Uterus (tissue), 4 donors: ENCODE results near the gene EPHA2. TPM values are rescaled to one million over a fixed set of nuclear protein-coding genes. Genes with fewer than 3 reads are reported as not detected.

Experiments
- DNase-seq, 2 donors: peaks; one replicate each; pipeline ENCODE4 v3.0.0-alpha.2; 2019 to 2020
- H3K27ac ChIP-seq, 2 donors: fragments of 200-600 bp; sonication (generic); 1 replicate in 1 of 2; 2 replicates in 1 of 2; pipeline ENCODE4 v1.5.1; 2016 to 2018
- H3K27me3 ChIP-seq, 2 donors: fragments of 200-600 bp; sonication (generic); one replicate each; pipeline ENCODE4 v1.5.1; 2018 to 2019; ENCODE audit warnings: control low read depth in 1 of 2
- H3K36me3 ChIP-seq, 2 donors: fragments of 200-600 bp; sonication (generic); one replicate each; pipeline ENCODE4 v1.5.1; 2019; ENCODE audit warnings: control low read depth in 1 of 2
- H3K4me1 ChIP-seq, 2 donors: fragments of 200-600 bp; sonication (generic); one replicate each; pipeline ENCODE4 v1.5.1; 2018 to 2019; ENCODE audit warnings: control low read depth in 1 of 2
- H3K4me3 ChIP-seq, 2 donors: fragments of 200-600 bp; sonication (generic); 1 replicate in 1 of 2; 2 replicates in 1 of 2; pipeline ENCODE4 v1.5.1; 2018 to 2019; ENCODE audit warnings: mild to moderate bottlenecking in 1 of 2
- H3K9me3 ChIP-seq, 2 donors: fragments of 200-600 bp; sonication (generic); one replicate each; pipeline ENCODE4 v1.5.1; 2019; ENCODE audit warnings: control low read depth in 1 of 2
- CTCF ChIP-seq, 4 experiments: fragments of 200-600 bp in 2 of 4; fragments of 450-650 bp in 2 of 4; sonication (generic) in 2 of 4; IDR thresholded peaks; one replicate each; pipeline ENCODE4 v1.5.1; 2016 to 2019; ENCODE audit warnings: antibody characterized with exemption in 4 of 4, mild to moderate bottlenecking in 2 of 4, moderate library complexity in 1 of 4
- POLR2A ChIP-seq, 2 donors: fragments of 450-650 bp; IDR thresholded peaks; one replicate each; pipeline ENCODE4 v1.6.1; 2016; ENCODE audit warnings: antibody characterized with exemption in 2 of 2, mild to moderate bottlenecking in 1 of 2, moderate library complexity in 1 of 2
- intact Hi-C: fragments of 100-400 bp; cut with DNase I; formaldehyde crosslinking; loops from one replicate; pipeline ENCODE4 v1.15.1; 2023; ENCODE audit warnings: low total_unique reads
- total RNA-seq, 4 donors: library from RNA; depleted of rRNA in 3 of 4; stranded (reverse); fragments of >200 nt in 3 of 4; gene quantifications; one replicate each; pipeline versions ENCODE4 v1.1.0 to v1.2.4, GENCODE V29; 2014 to 2023
- donor health status: DM: yes; HTN: yes; CAD: no.

EPHA2 gene
- 10 to 100 TPM in 2 of 4 donors, 1 to 10 TPM in 2; 2.4 to 32.9 (median 16.3) TPM for total RNA-seq

- TF ChIP-seq CTCF (IDR thresholded peaks at IDR 0.05) = peak in 1 of 4 experiments; percentile 15
- TF ChIP-seq POLR2A (IDR thresholded peaks at IDR 0.05) = peak; percentile 94 to 95
- DNase-seq = peak; percentile 87 to 94
- H3K4me3 ChIP-seq = peak within 1 kb of the TSS; percentile 59 to 82
- H3K4me1 ChIP-seq = peaks cover 0 to 11% of the 10 kb centered on the region in 2 donors
- H3K27ac ChIP-seq = peak within 1 kb of the TSS; percentile 92 to 98
- H3K9me3 ChIP-seq = no peaks in the 10 kb centered on the region
- H3K27me3 ChIP-seq = no peaks in the 10 kb centered on the region
- intact Hi-C loops = no loop called here
- H3K36me3 ChIP-seq = no peaks in the 10 kb centered on the region
Observed at GRCh38 chr1:16155537-16156410, at the start of gene EPHA2. EPHA2 (minus strand) TSS chr1:16156069; CDS start chr1:16155932, 137 bp downstream.

- no peak for TF ChIP-seq CTCF (IDR thresholded peaks at IDR 0.05)
- TF ChIP-seq POLR2A (IDR thresholded peaks at IDR 0.05) = no peak
- no peaks in the 10 kb centered on the region for H3K9me3 ChIP-seq
- H3K4me3 ChIP-seq = no peak overlapping the region
- DNase-seq = peak in 1 of 2 donors; percentile 48
- intact Hi-C loops = loop anchor here (10.0 kb wide), 1 partner anchor 159 kb away; the partner anchor contains the start of gene SZRD1
- H3K36me3 ChIP-seq = no peaks in the 10 kb centered on the region
- peaks cover 0 to 7% of the 10 kb centered on the region in 2 donors for H3K4me1 ChIP-seq
- H3K27me3 ChIP-seq = no peaks in the 10 kb centered on the region
- H3K27ac ChIP-seq = peak overlapping the region; percentile 90 to 97
Observed at GRCh38 chr1:16205334-16205671, 49.4 kb upstream of the EPHA2 start.

GRCh38 chr1:16204634-16205333, 48.9 kb upstream of the EPHA2 start:
- intact Hi-C loops = loop anchor here (10.0 kb wide), 1 partner anchor 160 kb away; the partner anchor contains the start of gene SZRD1
- no peaks in the 10 kb centered on the region for H3K27me3 ChIP-seq
- TF ChIP-seq CTCF (IDR thresholded peaks at IDR 0.05) (peak in 3 of 4 experiments; percentile 14 to 42 (median 18)), POLR2A (IDR thresholded peaks at IDR 0.05) (no peak)
- peak in 1 of 2 donors; percentile 53 for DNase-seq
- H3K9me3 ChIP-seq = no peaks in the 10 kb centered on the region
- peak overlapping the region in 1 of 2 donors; percentile 97 for H3K27ac ChIP-seq
- peaks cover 0 to 7% of the 10 kb centered on the region in 2 donors for H3K4me1 ChIP-seq
- H3K4me3 ChIP-seq = no peak overlapping the region
- H3K36me3 ChIP-seq = no peaks in the 10 kb centered on the region

- Histone ChIP-seq H3K27ac (no peak overlapping the region), H3K9me3 (no peaks in the 10 kb centered on the region), H3K36me3 (no peaks in the 10 kb centered on the region), H3K4me1 (peaks cover 0 to 7% of the 10 kb centered on the region in 2 donors), H3K4me3 (no peak overlapping the region), H3K27me3 (no peaks in the 10 kb centered on the region)
- intact Hi-C loops = loop anchor here (10.0 kb wide), 1 partner anchor 161 kb away; the partner anchor contains the start of gene SZRD1
- DNase-seq = no peak
- no peak for TF ChIP-seq POLR2A (IDR thresholded peaks at IDR 0.05)
- no peak for TF ChIP-seq CTCF (IDR thresholded peaks at IDR 0.05)
Observed at GRCh38 chr1:16204216-16204615, 48.3 kb upstream of the EPHA2 start.
